ENCODE measurements around the gene KCNH5. TPM values are rescaled to one million over a fixed set of nuclear protein-coding genes. Genes with fewer than 3 reads are reported as not detected.

KCNH5 gene
- total RNA-seq, 1 donor from 2014 or later, result 3.1 TPM

GRCh38 chr14:62894736-62895135 lies 150.5 kb downstream of the KCNH5 start:
- no peaks in the 10 kb centered on the region for H3K27me3 Mint-ChIP-seq
- H3K36me3 Mint-ChIP-seq (ENCODE audit: insufficient read depth), result no peaks in the 10 kb centered on the region
- no peaks in the 10 kb centered on the region for H3K9me3 Mint-ChIP-seq (ENCODE audit: low read depth)
- TF ChIP-seq CTCF (IDR thresholded peaks at IDR 0.05; ENCODE audit: unreplicated experiment), result no peak
- DNase-seq (ENCODE audit: low spot score, unreplicated experiment), result no peak
- H3K4me3 Mint-ChIP-seq (ENCODE audit: low read depth), result no peak overlapping the region
- H3K4me1 Mint-ChIP-seq (ENCODE audit: low read depth), result no peaks in the 10 kb centered on the region
- H3K27ac Mint-ChIP-seq, result no peak overlapping the region

GRCh38 chr14:62889364-62889763 lies 155.9 kb downstream of the KCNH5 start:
- Mint-ChIP-seq H3K9me3 (ENCODE audit: low read depth) (no peaks in the 10 kb centered on the region), H3K4me1 (ENCODE audit: low read depth) (no peaks in the 10 kb centered on the region), H3K27ac (no peak overlapping the region), H3K36me3 (ENCODE audit: insufficient read depth) (no peaks in the 10 kb centered on the region), H3K4me3 (ENCODE audit: low read depth) (no peak overlapping the region), H3K27me3 (no peaks in the 10 kb centered on the region)
- no peak for TF ChIP-seq CTCF (IDR thresholded peaks at IDR 0.05; ENCODE audit: unreplicated experiment)
- DNase-seq (ENCODE audit: low spot score, unreplicated experiment), result no peak

GRCh38 chr14:62886461-62886860 lies 158.8 kb downstream of the KCNH5 start:
- no peak for DNase-seq (ENCODE audit: low spot score, unreplicated experiment)
- TF ChIP-seq CTCF (IDR thresholded peaks at IDR 0.05; ENCODE audit: unreplicated experiment), result no peak
- Mint-ChIP-seq H3K4me3 (ENCODE audit: low read depth) (no peak overlapping the region), H3K9me3 (ENCODE audit: low read depth) (no peaks in the 10 kb centered on the region), H3K27ac (no peak overlapping the region), H3K36me3 (ENCODE audit: insufficient read depth) (no peaks in the 10 kb centered on the region), H3K4me1 (ENCODE audit: low read depth) (no peaks in the 10 kb centered on the region), H3K27me3 (no peaks in the 10 kb centered on the region)

GRCh38 chr14:62885451-62885850 lies 159.8 kb downstream of the KCNH5 start:
- Mint-ChIP-seq H3K27me3 (no peaks in the 10 kb centered on the region), H3K9me3 (ENCODE audit: low read depth) (no peaks in the 10 kb centered on the region), H3K27ac (no peak overlapping the region), H3K4me3 (ENCODE audit: low read depth) (no peak overlapping the region), H3K4me1 (ENCODE audit: low read depth) (no peaks in the 10 kb centered on the region), H3K36me3 (ENCODE audit: insufficient read depth) (no peaks in the 10 kb centered on the region)
- no peak for DNase-seq (ENCODE audit: low spot score, unreplicated experiment)
- no peak for TF ChIP-seq CTCF (IDR thresholded peaks at IDR 0.05; ENCODE audit: unreplicated experiment)

GRCh38 chr14:62882967-62883366 lies 162.3 kb downstream of the KCNH5 start:
- Mint-ChIP-seq H3K4me3 (ENCODE audit: low read depth) (no peak overlapping the region), H3K9me3 (ENCODE audit: low read depth) (no peaks in the 10 kb centered on the region), H3K27me3 (no peaks in the 10 kb centered on the region), H3K27ac (no peak overlapping the region), H3K36me3 (ENCODE audit: insufficient read depth) (no peaks in the 10 kb centered on the region), H3K4me1 (ENCODE audit: low read depth) (no peaks in the 10 kb centered on the region)
- DNase-seq (ENCODE audit: low spot score, unreplicated experiment), result no peak
- no peak for TF ChIP-seq CTCF (IDR thresholded peaks at IDR 0.05; ENCODE audit: unreplicated experiment)
